ENCODE data around the gene ARMC8. TPM values are rescaled to one million over a fixed set of nuclear protein-coding genes. Genes with fewer than 3 reads are reported as not detected.

Gene ARMC8
- total and polyA plus RNA-seq, 3 donors from 2014 or later = 39.5 to 57.2 (median 53.4) TPM

GRCh38 chr3:138331143-138331894 is 144.2 kb downstream of the ARMC8 start:
- 90 to 93% methylated on average over 6 of the region's 6 CpGs for WGBS, 2 donors
- H3K36me3 ChIP-seq (ENCODE audit: low read depth, missing control alignments) = no peaks in the 10 kb centered on the region
- no peaks in the 10 kb centered on the region for H3K27me3 ChIP-seq
- H3K4me3 ChIP-seq = no peak overlapping the region
- no peaks in the 10 kb centered on the region for H3K4me1 ChIP-seq
- TF ChIP-seq POLR2A (IDR thresholded peaks at IDR 0.05) (no peak), CTCF (IDR thresholded peaks at IDR 0.05) (peak in 1 of 3 experiments; percentile 20)
- no peaks in the 10 kb centered on the region for H3K9me3 ChIP-seq
- intact Hi-C loops (cut with DNase I; ENCODE audit: low total_unique reads) = no loop called here
- no peak for DNase-seq
- no peak overlapping the region for H3K27ac ChIP-seq

- TF ChIP-seq POLR2A (IDR thresholded peaks at IDR 0.05) = no peak
- TF ChIP-seq CTCF (IDR thresholded peaks at IDR 0.05) = peak; percentile 52 to 62 (median 59)
- intact Hi-C loops (cut with DNase I; ENCODE audit: low total_unique reads) = no loop called here
- 31 to 42% methylated on average over 4 of the region's 4 CpGs for WGBS, 2 donors
- Histone ChIP-seq H3K27ac (no peak overlapping the region), H3K27me3 (no peaks in the 10 kb centered on the region), H3K36me3 (ENCODE audit: low read depth, missing control alignments) (no peaks in the 10 kb centered on the region), H3K9me3 (no peaks in the 10 kb centered on the region), H3K4me1 (no peaks in the 10 kb centered on the region), H3K4me3 (no peak overlapping the region)
- DNase-seq = no peak
These were observed 145.5 kb downstream of the ARMC8 start for GRCh38 chr3:138332472-138333073.

- no peaks in the 10 kb centered on the region for H3K9me3 ChIP-seq
- no peaks in the 10 kb centered on the region for H3K36me3 ChIP-seq (ENCODE audit: low read depth, missing control alignments)
- intact Hi-C loops (cut with DNase I; ENCODE audit: low total_unique reads) = no loop called here
- no peak overlapping the region for H3K27ac ChIP-seq
- no peak for DNase-seq
- no peaks in the 10 kb centered on the region for H3K27me3 ChIP-seq
- TF ChIP-seq CTCF (IDR thresholded peaks at IDR 0.05) (no peak), POLR2A (IDR thresholded peaks at IDR 0.05) (no peak)
- no peak overlapping the region for H3K4me3 ChIP-seq
- 71 to 74% methylated on average over 4 of the region's 4 CpGs for WGBS, 2 donors
- peaks cover 12% of the 10 kb centered on the region for H3K4me1 ChIP-seq
These were observed 147.5 kb downstream of the ARMC8 start for GRCh38 chr3:138334608-138335007.

- Histone ChIP-seq H3K27me3 (no peaks in the 10 kb centered on the region), H3K4me3 (no peak overlapping the region), H3K36me3 (ENCODE audit: low read depth, missing control alignments) (no peaks in the 10 kb centered on the region), H3K9me3 (no peaks in the 10 kb centered on the region), H3K27ac (no peak overlapping the region), H3K4me1 (peaks cover 12% of the 10 kb centered on the region)
- no peak for DNase-seq
- intact Hi-C loops (cut with DNase I; ENCODE audit: low total_unique reads) = no loop called here
- TF ChIP-seq POLR2A (IDR thresholded peaks at IDR 0.05) (no peak), CTCF (IDR thresholded peaks at IDR 0.05) (no peak)
- 86 to 92% methylated on average over 4 of the region's 4 CpGs for WGBS, 2 donors
These were observed 149.4 kb downstream of the ARMC8 start for GRCh38 chr3:138336454-138336999.
